SK-N-SH (cell line): ENCODE measurements around the gene TOGARAM2. TPM values are rescaled to one million over a fixed set of nuclear protein-coding genes. Genes with fewer than 3 reads are reported as not detected.

Experiments used
- CTCF ChIA-PET: fragments of 300-600, 350-600 bp; formaldehyde crosslinking; extraction: SDS; loops from one replicate; lab custom pipeline; 2021; lab: Yijun Ruan, JAX
- POLR2A ChIA-PET: fragments of 350-600 bp; sonication (Branson Sonifier 250); formaldehyde crosslinking; extraction: SDS; loops from one replicate; lab custom pipeline; 2020; ENCODE audit warnings: antibody characterized with exemption, inconsistent platforms; lab: Yijun Ruan, JAX
- DNase-seq: peaks from one replicate; pipeline ENCODE4 v3.0.0; 2012
- H2AFZ ChIP-seq: fragments of 200-600 bp; sonication (generic); 2 replicates; pipeline ENCODE4 v1.8.1; 2016; ENCODE audit warnings: antibody characterized with exemption, mild to moderate bottlenecking, low read depth
- H3F3A ChIP-seq: fragments of 200-600 bp; sonication (generic); replicated peaks from 2 replicates; pipeline ENCODE3; 2016; ENCODE audit warnings: antibody characterized with exemption, mild to moderate bottlenecking; ENCODE audit not compliant: insufficient read depth
- H3K27ac ChIP-seq, 2 experiments: fragments of 200-500 bp in 1 of 2; fragments of 200-600 bp in 1 of 2; sonication (Bioruptor generic) in 1 of 2; sonication (generic), shearing (Covaris generic) in 1 of 2; 2 replicates each; pipeline versions ENCODE4 v1.5.1 to v1.6.1; 2014 to 2016; ENCODE audit warnings: low read depth in 2 of 2, inconsistent platforms in 1 of 2, low read length in 1 of 2, mild to moderate bottlenecking in 1 of 2, mixed read lengths in 1 of 2
- H3K27me3 ChIP-seq: fragments of 200-600 bp; sonication (generic), shearing (Covaris generic); 2 replicates; pipeline ENCODE4 v1.6.1; 2016; ENCODE audit warnings: mixed run types; ENCODE audit not compliant: insufficient read depth
- H3K36me3 ChIP-seq, 2 experiments: fragments of 200-500 bp in 1 of 2; fragments of 200-600 bp in 1 of 2; sonication (Bioruptor generic) in 1 of 2; sonication (generic) in 1 of 2; replicated peaks in 1 of 2; 2 replicates each; pipeline versions ENCODE3 to v1.5.1; 2014 to 2016; ENCODE audit warnings: low read length in 1 of 2, mild to moderate bottlenecking in 1 of 2; ENCODE audit not compliant: insufficient read depth in 2 of 2, control insufficient read depth in 1 of 2
- H3K4me1 ChIP-seq, 2 experiments: fragments of 200-500 bp in 1 of 2; fragments of 200-600 bp in 1 of 2; sonication (Bioruptor generic) in 1 of 2; sonication (generic), shearing (Covaris generic) in 1 of 2; 2 replicates each; pipeline versions ENCODE4 v1.5.1 to v1.6.1; 2014 to 2016; ENCODE audit warnings: low read depth in 1 of 2, low read length in 1 of 2, mixed run types in 1 of 2; ENCODE audit not compliant: insufficient read depth in 2 of 2, control insufficient read depth in 1 of 2
- H3K4me2 ChIP-seq: fragments of 200-600 bp; sonication (generic), shearing (Covaris generic); 2 replicates; pipeline ENCODE4 v1.6.1; 2017; ENCODE audit warnings: mixed run types
- H3K4me3 ChIP-seq, 2 experiments: fragments of 200-500 bp in 1 of 2; fragments of 200-600 bp in 1 of 2; sonication (Bioruptor generic) in 1 of 2; sonication (generic), shearing (Covaris generic) in 1 of 2; 2 replicates each; pipeline versions ENCODE4 v1.5.1 to v1.8.1; 2014 to 2016; ENCODE audit warnings: low read depth in 2 of 2, inconsistent platforms in 1 of 2, low read length in 1 of 2, mild to moderate bottlenecking in 1 of 2, mixed read lengths in 1 of 2, moderate library complexity in 1 of 2
- H3K79me2 ChIP-seq: fragments of 200-600 bp; sonication (generic); 2 replicates; pipeline ENCODE4 v1.8.1; 2017; ENCODE audit warnings: mild to moderate bottlenecking; ENCODE audit not compliant: insufficient read depth
- H3K9ac ChIP-seq: fragments of 200-600 bp; sonication (generic); 2 replicates; pipeline ENCODE4 v1.6.1; 2017; ENCODE audit warnings: mixed run types
- H3K9me2 ChIP-seq: fragments of 200-600 bp; sonication (generic); 2 replicates; pipeline ENCODE4 v1.6.1; 2017; ENCODE audit warnings: mixed run types
- H3K9me3 ChIP-seq: fragments of 200-600 bp; sonication (generic); 2 replicates; pipeline ENCODE4 v1.6.1; 2017; ENCODE audit warnings: mixed run types, mild to moderate bottlenecking, moderate library complexity
- H4K20me1 ChIP-seq: fragments of 200-600 bp; sonication (generic); 2 replicates; pipeline ENCODE4 v1.6.1; 2017; ENCODE audit warnings: mild to moderate bottlenecking, mixed run types; ENCODE audit not compliant: insufficient read depth
- CHD2 ChIP-seq: fragments of 150-350 bp; IDR thresholded peaks from 2 replicates; pipeline ENCODE4 v1.6.1; 2018; ENCODE audit warnings: low read length; ENCODE audit not compliant: partially characterized antibody
- CTCF ChIP-seq: fragments of 200-600 bp; sonication (generic); IDR thresholded peaks from 2 replicates; pipeline ENCODE4 v1.6.1; 2017; ENCODE audit warnings: antibody characterized with exemption, mild to moderate bottlenecking, moderate library complexity
- FOXJ3 ChIP-seq: sonication (generic); formaldehyde crosslinking; IDR thresholded peaks from 2 replicates; pipeline ENCODE4 v1.5.1; 2020; ENCODE audit warnings: mild to moderate bottlenecking, missing genetic modification reagents
- FOXM1 ChIP-seq: IDR thresholded peaks from 2 replicates; pipeline ENCODE4 v1.4.0; 2012; ENCODE audit warnings: low read depth, mild to moderate bottlenecking
- GABPA ChIP-seq: IDR thresholded peaks from 2 replicates; pipeline ENCODE4 v1.4.0; 2012; ENCODE audit warnings: low read depth, mild to moderate bottlenecking
- NRF1 ChIP-seq: IDR thresholded peaks from 2 replicates; pipeline ENCODE4 v1.6.1; 2012; ENCODE audit warnings: low read depth, mild to moderate bottlenecking, low read length
- PBX3 ChIP-seq: IDR thresholded peaks from 2 replicates; pipeline ENCODE4; 2012
- RAD21 ChIP-seq: IDR thresholded peaks from 2 replicates; pipeline ENCODE4 v1.6.1; 2012; ENCODE audit warnings: mild to moderate bottlenecking, low read length
- SIN3A ChIP-seq: IDR thresholded peaks from 2 replicates; pipeline ENCODE4 v1.6.1; 2012; ENCODE audit warnings: low read depth, mild to moderate bottlenecking, low read length, moderate library complexity, borderline replicate concordance
- SMC3 ChIP-seq: IDR thresholded peaks from 2 replicates; pipeline ENCODE4 v1.6.1; 2012; ENCODE audit warnings: low read depth, low read length, improper control_type of control experiment
- TAF1 ChIP-seq: IDR thresholded peaks from 2 replicates; pipeline ENCODE4 v1.6.1; 2012; ENCODE audit warnings: low read depth, mild to moderate bottlenecking, low read length, moderate library complexity, borderline replicate concordance
- ZBTB33 ChIP-seq: IDR thresholded peaks from 2 replicates; pipeline ENCODE4 v1.4.0; 2012; ENCODE audit warnings: low read depth, borderline replicate concordance
- WGBS: methylation state at CpG from one replicate; pipeline ENCODE4 v1.1.6; 2017; ENCODE audit warnings: low lambda C conversion rate; 5-methylcytosine and 5-hydroxymethylcytosine counted together
- polyA plus RNA-seq, 3 experiments: library from polyadenylated mRNA; depleted of rRNA; stranded (reverse); fragments of >200 nt; gene quantifications; 2 replicates each; pipeline ENCODE4 v1.2.3, GENCODE V29; 2012
- TF ChIP-seq, protein P1 (sequence below): fragments of 150-350 bp; IDR thresholded peaks from 2 replicates; pipeline ENCODE4 v1.6.1; 2016; ENCODE audit warnings: mild to moderate bottlenecking, low read depth, low read length
- TF ChIP-seq, protein P2 (sequence below): fragments of 150-350 bp; IDR thresholded peaks from 2 replicates; pipeline ENCODE4 v1.6.1; 2017; ENCODE audit warnings: antibody characterized with exemption, low read length, low read depth, borderline replicate concordance

The TOGARAM2 gene
- polyA plus RNA-seq, 1 of the 3 experiments (the other 2 are of a cell fraction) = 0.69 TPM

DNA sequence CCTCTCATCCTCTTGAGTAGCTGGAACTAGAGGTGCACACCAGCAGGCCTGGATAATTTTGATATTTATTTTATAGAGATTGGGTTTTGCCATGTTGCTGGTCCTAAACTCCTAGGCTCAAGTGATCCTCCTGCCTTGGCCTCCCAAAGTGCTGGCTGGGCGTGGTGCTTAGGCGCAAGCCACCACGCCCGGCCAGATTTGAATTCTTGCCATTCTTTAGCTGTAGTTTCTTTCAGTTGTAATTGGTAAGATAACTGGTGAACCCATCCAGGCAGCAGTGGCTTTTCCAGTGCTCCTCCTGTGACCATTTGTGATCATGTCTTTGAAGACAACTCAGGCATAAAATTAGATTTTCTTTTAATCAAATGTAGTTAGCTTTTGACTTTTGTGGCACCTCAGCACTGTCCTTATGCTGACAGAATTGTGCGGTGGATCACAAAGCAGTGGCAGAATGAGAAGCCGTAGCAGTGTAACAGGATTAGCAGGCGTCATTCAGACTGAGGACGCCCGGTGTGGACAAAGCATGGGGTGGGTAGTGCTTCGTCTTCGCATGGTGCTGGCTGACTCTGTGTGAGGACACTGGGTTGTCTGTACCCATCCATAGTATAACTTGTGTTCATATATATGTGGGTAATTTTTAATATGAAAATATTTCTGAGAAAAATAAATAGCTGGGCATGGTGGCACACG lies 30.0 kb upstream of the TOGARAM2 start:
- Histone ChIP-seq H2AFZ (no peak overlapping the region), H3K4me2 (no peak overlapping the region), H3K9me3 (no peaks in the 10 kb centered on the region), H3K9me2 (no peaks in the 10 kb centered on the region), H4K20me1 (no peaks in the 10 kb centered on the region), H3K9ac (no peak overlapping the region), H3K79me2 (no peaks in the 10 kb centered on the region), H3F3A (peaks cover 20% of the 10 kb centered on the region), H3K27ac (no peak overlapping the region), H3K36me3 (peaks cover 31 to 36% of the 10 kb centered on the region in 2 experiments), H3K4me1 (peaks cover 0 to 7% of the 10 kb centered on the region in 2 experiments; a peak in 2 of 4 replicates), H3K4me3 (no peak overlapping the region), H3K27me3 (no peaks in the 10 kb centered on the region)
- ChIA-PET CTCF (interaction anchor here (0.8 to 2.3 kb wide), 7 partner anchors 8 to 384 kb away, joined by 3 to 12 read pairs (median 4); no protein-coding TSS in a partner anchor), POLR2A (interaction anchor here (0.6 kb wide), 1 partner anchor 35 kb away, joined by 3 read pairs; no protein-coding TSS in a partner anchor)
- whole genome bisulfite sequencing = 96% methylated on average over 12 of the region's 12 CpGs
- no peak for TF ChIP-seq CHD2
- no peak for TF ChIP-seq FOXJ3 (CRISPR knock-in tag)
- TF ChIP-seq SIN3A = no peak
- no peak for TF ChIP-seq FOXM1
- no peak for TF ChIP-seq NRF1
- TF ChIP-seq ZBTB33 = no peak
- no peak for TF ChIP-seq SMC3
- TF ChIP-seq, protein P1, sequence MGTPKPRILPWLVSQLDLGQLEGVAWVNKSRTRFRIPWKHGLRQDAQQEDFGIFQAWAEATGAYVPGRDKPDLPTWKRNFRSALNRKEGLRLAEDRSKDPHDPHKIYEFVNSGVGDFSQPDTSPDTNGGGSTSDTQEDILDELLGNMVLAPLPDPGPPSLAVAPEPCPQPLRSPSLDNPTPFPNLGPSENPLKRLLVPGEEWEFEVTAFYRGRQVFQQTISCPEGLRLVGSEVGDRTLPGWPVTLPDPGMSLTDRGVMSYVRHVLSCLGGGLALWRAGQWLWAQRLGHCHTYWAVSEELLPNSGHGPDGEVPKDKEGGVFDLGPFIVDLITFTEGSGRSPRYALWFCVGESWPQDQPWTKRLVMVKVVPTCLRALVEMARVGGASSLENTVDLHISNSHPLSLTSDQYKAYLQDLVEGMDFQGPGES = no peak
- no peak for TF ChIP-seq CTCF
- TF ChIP-seq PBX3 = no peak
- no peak for TF ChIP-seq RAD21
- TF ChIP-seq TAF1 = no peak
- TF ChIP-seq, protein P2, sequence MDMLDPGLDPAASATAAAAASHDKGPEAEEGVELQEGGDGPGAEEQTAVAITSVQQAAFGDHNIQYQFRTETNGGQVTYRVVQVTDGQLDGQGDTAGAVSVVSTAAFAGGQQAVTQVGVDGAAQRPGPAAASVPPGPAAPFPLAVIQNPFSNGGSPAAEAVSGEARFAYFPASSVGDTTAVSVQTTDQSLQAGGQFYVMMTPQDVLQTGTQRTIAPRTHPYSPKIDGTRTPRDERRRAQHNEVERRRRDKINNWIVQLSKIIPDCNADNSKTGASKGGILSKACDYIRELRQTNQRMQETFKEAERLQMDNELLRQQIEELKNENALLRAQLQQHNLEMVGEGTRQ = no peak
- no peak for TF ChIP-seq GABPA
- DNase-seq = no peak
